Hippocampal formation (tissue), 2 donors: ENCODE results near the gene AHNAK2.

Experiments
- DNase-seq, 2 donors: peaks; one replicate each; lab custom pipeline; 2025; lab: John Stamatoyannopoulos, UW

The AHNAK2 gene

GRCh38 chr14:104973385-104974145 lies 4.6 kb downstream of the AHNAK2 start:
- no peak for DNase-seq

GRCh38 chr14:104973135-104973384 lies 5.1 kb downstream of the AHNAK2 start:
- DNase-seq, result peak in 1 of 2 donors; percentile 5

DNA sequence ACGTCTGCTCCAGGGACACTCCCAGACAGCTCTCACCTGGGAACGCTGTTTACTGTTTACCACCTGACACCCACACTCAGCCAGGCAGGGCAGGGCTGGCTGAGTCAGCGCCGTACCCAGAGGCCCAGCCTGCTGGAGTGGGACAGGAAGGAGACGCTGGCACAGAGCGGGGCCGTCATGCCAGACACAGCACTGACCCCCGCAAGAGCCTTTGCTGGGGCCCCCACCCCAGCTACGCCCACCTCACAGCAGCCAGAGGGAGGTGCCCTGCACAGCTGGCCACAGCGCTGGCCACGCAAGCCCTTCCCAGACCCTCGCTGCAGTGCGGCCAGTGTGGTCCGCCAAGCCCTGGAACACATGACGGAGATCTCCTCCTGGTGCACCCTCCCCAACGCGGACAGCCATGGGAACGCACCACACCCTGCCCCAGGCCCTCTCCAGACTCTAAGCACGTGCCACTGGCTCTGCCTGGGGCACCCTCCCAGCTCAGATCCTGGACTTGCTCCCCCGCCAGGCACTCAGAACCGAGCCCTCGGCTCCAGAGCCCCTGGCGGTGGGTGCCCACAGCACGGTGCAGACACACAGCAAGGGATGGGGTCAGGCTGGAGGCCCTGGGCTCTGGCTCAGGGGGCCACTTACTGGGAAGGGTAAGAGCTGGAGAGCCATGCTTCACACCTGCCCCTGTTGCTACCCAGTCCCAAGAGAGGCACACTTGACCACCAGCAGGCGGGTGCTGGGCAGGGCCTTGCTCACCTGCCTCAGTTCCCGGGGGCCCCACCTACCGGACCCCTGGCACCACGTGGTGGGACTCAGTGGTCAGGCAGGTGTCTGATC lies 5.7 kb downstream of the AHNAK2 start:
- no peak for DNase-seq

DNA sequence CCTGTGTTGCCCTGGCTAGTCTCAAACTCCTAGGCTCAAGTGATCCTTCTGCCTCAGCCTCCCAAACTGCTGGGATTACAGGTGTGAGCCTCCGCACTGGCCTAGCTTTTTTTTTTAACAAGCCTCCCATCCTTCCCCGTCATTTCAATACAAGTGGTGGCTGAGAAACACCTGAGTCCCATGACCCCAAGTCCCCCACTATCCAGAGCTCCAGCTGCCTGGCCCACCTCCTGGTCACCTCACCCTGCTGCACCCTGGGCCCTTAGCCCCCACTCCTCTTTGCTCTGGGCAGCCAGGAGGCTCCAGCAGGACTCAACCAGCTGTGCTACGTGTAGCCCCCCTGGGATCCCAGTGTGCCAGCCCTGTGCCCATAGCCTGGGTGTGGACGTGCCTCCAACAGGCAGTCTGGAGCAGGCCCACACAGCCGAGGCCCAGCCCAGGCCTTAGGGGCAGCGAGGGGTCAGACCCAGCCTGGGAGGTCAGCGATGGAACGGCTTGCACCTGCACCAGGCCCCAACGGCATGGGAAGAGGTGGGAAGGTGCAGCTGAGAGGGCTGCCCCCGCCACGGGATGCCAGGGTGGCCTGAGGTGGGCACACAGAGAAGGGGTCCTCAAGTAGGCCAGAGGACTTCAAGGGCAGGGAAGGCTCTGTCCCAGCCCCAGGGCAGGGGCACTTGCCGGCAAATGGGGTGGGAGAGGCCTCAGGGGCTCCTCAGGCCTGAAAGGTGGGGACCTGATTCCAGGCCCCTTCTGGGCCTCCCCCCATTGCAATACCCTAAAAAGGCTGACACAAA lies 6.5 kb downstream of the AHNAK2 start:
- DNase-seq, result no peak

GRCh38 chr14:104970231-104971068 lies 7.7 kb downstream of the AHNAK2 start:
- no peak for DNase-seq

DNA sequence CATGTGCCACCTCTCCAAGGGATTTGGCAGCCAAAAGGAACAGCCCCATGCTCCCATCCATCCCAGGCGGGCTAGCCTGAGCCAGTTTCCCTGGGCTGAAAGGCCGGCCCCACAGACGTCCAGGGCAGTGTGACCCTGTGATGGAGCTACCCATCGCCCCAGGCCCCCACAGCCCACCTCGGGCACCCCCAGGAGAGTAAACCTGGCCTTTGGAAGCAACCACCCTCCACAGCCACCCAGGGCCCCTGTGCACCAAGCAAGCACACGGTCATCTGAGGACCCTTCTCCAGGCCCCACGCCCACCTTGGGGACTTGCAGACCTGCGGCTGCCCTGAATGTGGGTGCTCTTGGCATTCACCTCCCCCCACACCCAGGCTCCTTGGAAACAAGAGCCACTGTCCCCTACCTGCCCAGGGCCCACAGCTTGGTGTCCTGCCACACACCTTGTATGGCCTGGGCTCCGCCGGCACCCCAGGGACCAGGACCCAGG lies 8.4 kb downstream of the AHNAK2 start:
- no peak for DNase-seq

GRCh38 chr14:104968541-104969401 lies 9.4 kb downstream of the AHNAK2 start:
- DNase-seq, result no peak

- DNase-seq, result no peak
Measured at GRCh38 chr14:104968153-104968527, 10.0 kb downstream of the AHNAK2 start.

GRCh38 chr14:104967386-104968152 lies 10.6 kb downstream of the AHNAK2 start:
- no peak for DNase-seq

DNA sequence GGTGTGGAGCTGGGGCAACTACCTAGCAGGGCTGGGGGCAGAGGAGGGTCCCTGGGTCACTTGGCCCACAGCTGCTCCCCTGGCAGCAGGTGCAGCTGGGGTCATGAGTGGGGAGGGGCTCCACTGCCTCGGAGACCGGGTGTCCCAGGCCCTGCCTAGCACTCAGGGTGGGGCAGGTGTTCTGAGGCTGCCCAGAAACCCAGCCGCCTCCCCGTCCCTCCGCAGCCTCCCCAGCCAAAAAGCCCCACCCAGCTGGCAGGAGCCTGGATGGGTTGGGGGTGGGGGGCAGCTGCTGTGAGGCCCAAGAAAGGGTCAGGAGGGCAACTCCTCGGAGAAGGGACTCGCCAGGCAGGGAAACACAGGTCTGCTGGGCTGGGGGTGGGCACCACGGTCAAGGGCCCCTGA lies 11.2 kb downstream of the AHNAK2 start:
- DNase-seq, result no peak

DNA sequence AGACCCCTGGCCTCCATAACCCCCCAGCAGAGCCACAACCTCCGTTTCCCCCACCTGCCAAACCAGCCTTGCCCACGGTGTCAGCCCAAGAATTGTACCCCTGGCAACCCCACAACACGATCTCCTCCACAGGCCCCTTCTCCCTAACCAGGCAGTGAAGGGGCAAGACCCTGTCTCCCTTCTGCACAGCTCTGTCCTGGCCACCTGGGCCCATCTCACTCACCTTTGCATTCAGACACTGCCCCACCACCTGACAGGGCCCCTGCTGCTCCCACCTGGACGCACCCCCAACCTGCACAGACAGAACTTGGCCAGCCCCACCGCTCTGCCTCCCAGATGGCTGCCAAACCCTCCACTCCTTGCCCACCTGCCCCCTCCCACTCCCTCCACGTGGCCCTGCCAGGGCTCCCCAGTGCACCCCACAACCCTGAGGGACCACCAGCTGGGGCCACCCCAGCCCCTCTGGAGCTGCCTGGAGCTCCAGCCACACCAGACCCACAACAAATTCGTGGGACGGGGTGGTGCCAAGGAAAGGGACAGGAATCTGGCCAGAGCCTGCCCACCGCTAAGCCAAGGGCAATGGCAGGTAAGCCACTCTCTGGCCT lies 11.8 kb downstream of the AHNAK2 start:
- no peak for DNase-seq

- DNase-seq, result no peak
Measured at GRCh38 chr14:104965561-104966231, 12.5 kb downstream of the AHNAK2 start.

- no peak for DNase-seq
Measured at GRCh38 chr14:104964546-104964945, 13.6 kb downstream of the AHNAK2 start.

DNA sequence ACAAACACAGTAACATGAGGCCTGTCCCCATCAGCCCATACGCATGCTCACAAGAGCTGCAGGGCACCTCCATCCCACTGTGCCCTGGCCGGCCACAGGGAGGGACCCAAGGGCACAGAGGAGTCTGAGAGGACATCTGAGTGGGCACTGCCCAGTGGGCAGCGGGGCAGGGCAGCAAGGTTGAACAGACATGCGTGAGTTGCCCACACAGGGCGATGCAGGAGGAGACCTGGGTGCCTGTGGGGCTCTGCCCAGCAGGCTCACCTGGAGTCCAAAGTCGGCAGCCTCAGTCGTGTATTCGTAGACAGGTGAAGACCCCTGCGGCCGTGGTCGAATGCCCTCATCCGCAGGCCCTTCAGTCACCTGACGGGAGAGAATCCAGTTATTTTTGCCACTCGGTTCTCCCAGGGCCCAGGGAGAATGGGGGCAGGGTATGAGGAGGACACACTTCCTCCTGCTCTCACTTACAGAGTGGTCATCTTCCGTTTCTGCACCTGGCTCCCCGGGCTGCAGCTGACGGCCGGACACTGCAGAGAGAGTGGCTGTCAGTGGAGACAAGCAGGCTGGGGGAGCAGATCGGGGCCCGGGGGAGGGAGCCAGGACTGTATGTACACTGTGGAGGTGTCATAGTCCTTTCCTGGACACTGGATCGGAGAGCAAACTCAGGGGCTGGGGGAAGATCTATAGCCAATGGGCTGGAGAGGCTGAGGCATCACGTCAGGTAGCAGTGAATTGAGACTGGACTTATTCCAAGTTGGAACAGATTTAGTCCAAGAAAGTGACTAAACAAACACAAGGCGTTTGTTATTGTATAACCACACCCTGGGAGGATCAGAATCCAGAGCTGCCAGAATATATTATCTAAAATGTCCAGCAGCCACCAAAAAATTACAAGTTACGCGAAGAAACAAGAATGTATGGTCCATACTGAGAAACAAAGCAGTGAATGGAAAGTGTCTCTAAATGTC lies 20.7 kb downstream of the AHNAK2 start:
- no peak for DNase-seq

DNA sequence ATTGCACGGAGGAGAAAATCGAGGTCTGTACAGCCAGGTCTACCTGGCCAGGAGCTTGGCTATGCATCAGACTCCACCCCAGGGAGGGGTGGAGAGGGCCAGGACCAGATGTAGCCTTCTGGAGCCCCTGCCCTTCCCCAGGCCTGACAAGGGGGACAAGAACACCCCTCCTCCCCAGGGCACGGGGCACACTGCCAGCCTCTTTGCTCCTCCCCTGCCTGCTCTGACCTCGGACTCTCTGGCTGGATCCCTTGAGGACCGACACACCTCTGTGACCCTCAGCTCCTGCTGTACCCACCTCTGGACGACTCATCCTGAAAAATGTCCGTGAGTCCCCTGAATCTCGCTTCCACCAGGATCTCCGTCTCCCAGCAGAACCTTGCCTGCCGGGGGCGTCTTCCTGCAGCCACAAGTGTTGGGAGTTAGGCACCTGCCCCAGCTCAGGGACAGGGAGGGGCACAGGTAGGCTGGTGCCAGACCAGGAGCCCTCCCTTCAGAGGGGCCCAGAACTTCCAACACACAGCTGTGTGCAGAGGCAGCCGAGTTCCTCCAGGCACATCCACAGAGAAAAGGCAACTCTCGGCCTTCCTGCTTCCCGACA lies 21.8 kb downstream of the AHNAK2 start:
- no peak for DNase-seq

GRCh38 chr14:104955396-104955770 lies 22.8 kb downstream of the AHNAK2 start:
- no peak for DNase-seq

- DNase-seq, result no peak
Measured at GRCh38 chr14:104954746-104955395, 23.3 kb downstream of the AHNAK2 start.
